GM23338 (cell line): Measurements from ENCODE around the gene VPREB1. TPM values are rescaled to one million over a fixed set of nuclear protein-coding genes. Genes with fewer than 3 reads are reported as not detected.

ENCODE experiments used
- ATAC-seq: fragments of 200-7000 bp; cut with Tn5 transposase; 3 replicates; pipeline ENCODE4 v1.9.1; 2020
- DNase-seq: peaks from one replicate; pipeline ENCODE4 v3.0.0-alpha.2; 2015; ENCODE audit warnings: low spot score
- H2AFZ ChIP-seq: fragments of 200-600 bp; sonication (generic); 2 replicates; pipeline ENCODE4 v1.8.0; 2016; ENCODE audit warnings: antibody characterized with exemption, mild to moderate bottlenecking, moderate library complexity
- H3F3A ChIP-seq: fragments of 200-600 bp; sonication (generic); replicated peaks from 2 replicates; pipeline ENCODE4 v1.8.0; 2017; ENCODE audit warnings: antibody characterized with exemption, mixed run types, low read depth
- H3K27ac ChIP-seq: fragments of 200-600 bp; sonication (generic); 2 replicates; pipeline ENCODE4 v1.6.1; 2016; ENCODE audit warnings: low read depth
- H3K27me3 ChIP-seq: fragments of 200-600 bp; sonication (generic); 2 replicates; pipeline ENCODE4 v1.8.0; 2016; ENCODE audit warnings: mild to moderate bottlenecking, mixed run types, moderate library complexity; ENCODE audit not compliant: insufficient read depth
- H3K36me3 ChIP-seq: fragments of 200-600 bp; sonication (generic); 2 replicates; pipeline ENCODE4 v1.8.0; 2016; ENCODE audit warnings: mild to moderate bottlenecking; ENCODE audit not compliant: insufficient read depth
- H3K4me1 ChIP-seq: fragments of 200-600 bp; sonication (generic); 2 replicates; pipeline ENCODE4 v1.8.0; 2016; ENCODE audit warnings: mild to moderate bottlenecking, moderate library complexity; ENCODE audit not compliant: insufficient read depth
- H3K4me2 ChIP-seq: fragments of 200-600 bp; sonication (generic); 2 replicates; pipeline ENCODE4 v1.7.1; 2017; ENCODE audit warnings: mixed run types
- H3K4me3 ChIP-seq: fragments of 200-600 bp; sonication (generic); 2 replicates; pipeline ENCODE4 v1.6.1; 2016; ENCODE audit warnings: mixed run types
- H3K79me2 ChIP-seq: fragments of 200-600 bp; sonication (generic); replicated peaks from 2 replicates; pipeline ENCODE4 v1.8.0; 2017; ENCODE audit warnings: mild to moderate bottlenecking; ENCODE audit not compliant: insufficient read depth
- H3K9me2 ChIP-seq: fragments of 200-600 bp; sonication (generic); 2 replicates; pipeline ENCODE4 v1.8.0; 2017; ENCODE audit not compliant: insufficient read depth
- H4K20me1 ChIP-seq: fragments of 200-600 bp; sonication (generic); replicated peaks from 2 replicates; pipeline ENCODE4 v1.8.0; 2017; ENCODE audit warnings: mild to moderate bottlenecking; ENCODE audit not compliant: insufficient read depth
- H3K27ac Mint-ChIP-seq: 2 replicates; pipeline ENCODE4 v1.8.0; 2020; ENCODE audit warnings: inconsistent platforms, mild to moderate bottlenecking, moderate library complexity, mixed read lengths
- H3K27me3 Mint-ChIP-seq: 3 replicates; pipeline ENCODE4 v1.8.0; 2022; ENCODE audit warnings: low read depth, mild to moderate bottlenecking, moderate library complexity, mixed read lengths, inconsistent platforms; ENCODE audit not compliant: insufficient read depth, poor library complexity
- H3K36me3 Mint-ChIP-seq: 3 replicates; pipeline ENCODE4 v1.8.0; 2021; ENCODE audit warnings: low read depth, mild to moderate bottlenecking, inconsistent platforms, moderate library complexity, mixed read lengths
- H3K4me1 Mint-ChIP-seq: 3 replicates; pipeline ENCODE4 v1.8.0; 2020; ENCODE audit warnings: mild to moderate bottlenecking, inconsistent platforms, mixed read lengths
- H3K4me3 Mint-ChIP-seq: 3 replicates; pipeline ENCODE4 v1.8.0; 2021; ENCODE audit warnings: moderate library complexity, mild to moderate bottlenecking, inconsistent platforms, mixed read lengths
- H3K9me3 Mint-ChIP-seq: 3 replicates; pipeline ENCODE4 v1.8.0; 2020; ENCODE audit warnings: moderate library complexity, mild to moderate bottlenecking, inconsistent platforms, mixed read lengths
- CREB1 ChIP-seq: fragments of 250-450 bp; sonication (Bioruptor Pico); IDR thresholded peaks from 2 replicates; pipeline ENCODE4 v1.5.0; 2020; ENCODE audit warnings: low read depth, mild to moderate bottlenecking, moderate library complexity
- CTCF ChIP-seq, 2 experiments: fragments of 200-600 bp in 1 of 2; sonication (generic) in 1 of 2; conservative IDR thresholded peaks; 2 replicates each; pipeline versions ENCODE4 v1.5.1 to v1.6.1; 2016 to 2017; ENCODE audit warnings: antibody characterized with exemption in 2 of 2, low read depth in 2 of 2, mild to moderate bottlenecking in 2 of 2, moderate library complexity in 1 of 2
- ETS1 ChIP-seq: IDR thresholded peaks from 2 replicates; pipeline ENCODE4 v1.6.1; 2016; ENCODE audit warnings: antibody characterized with exemption
- EZH2 ChIP-seq: fragments of 200-600 bp; sonication (generic); IDR thresholded peaks from one replicate; pipeline ENCODE4 v1.8.0; 2017; ENCODE audit warnings: antibody characterized with exemption, mild to moderate bottlenecking, low read depth; ENCODE audit not compliant: unreplicated experiment
- NANOG ChIP-seq: IDR thresholded peaks from 2 replicates; pipeline ENCODE4 v1.6.1; 2016; ENCODE audit warnings: antibody characterized with exemption, borderline replicate concordance
- REST ChIP-seq: IDR thresholded peaks from one replicate; pipeline ENCODE4 v1.6.1; 2018; ENCODE audit warnings: antibody characterized with exemption; ENCODE audit not compliant: unreplicated experiment
- STAT1 ChIP-seq: IDR thresholded peaks from one replicate; pipeline ENCODE4 v1.6.1; 2016; ENCODE audit warnings: antibody characterized with exemption; ENCODE audit not compliant: unreplicated experiment
- ZNF331 ChIP-seq: fragments of 250-450 bp; sonication (Bioruptor Pico); IDR thresholded peaks from 2 replicates; pipeline ENCODE4 v1.5.0; 2020; ENCODE audit warnings: low read depth, mild to moderate bottlenecking, moderate library complexity
- polyA plus RNA-seq: library from polyadenylated mRNA; unstranded; fragments of >200 nt; fragmentation: Nextera tagmentation; extraction: Ambion mirVana; gene quantifications from 2 replicates; pipeline ENCODE4 v1.2.1, GENCODE V29; 2016
- total RNA-seq: library from RNA; depleted of rRNA; stranded (reverse); fragments of >200 nt; shearing (Covaris generic); gene quantifications from 2 replicates; pipeline ENCODE4 v1.2.3, GENCODE V29; 2014

VPREB1 gene
- total and polyA plus RNA-seq, 2 experiments from 2014 or later: not detected

GRCh38 chr22:22207845-22208564 lies 36.6 kb upstream of the VPREB1 start:
- H3K4me1 Mint-ChIP-seq: no peaks in the 10 kb centered on the region
- Histone ChIP-seq H3K4me2 (no peak overlapping the region), H3K9me2 (no peaks in the 10 kb centered on the region), H4K20me1 (peaks cover 4% of the 10 kb centered on the region; the same call in 1 of the 2 replicates), H3F3A (no peaks in the 10 kb centered on the region), H3K36me3 (no peaks in the 10 kb centered on the region), H3K4me3 (no peak overlapping the region), H3K27ac (no peak overlapping the region), H3K79me2 (no peaks in the 10 kb centered on the region), H3K4me1 (no peaks in the 10 kb centered on the region), H2AFZ (no peak overlapping the region), H3K27me3 (peaks cover 100% of the 10 kb centered on the region)
- DNase-seq (peak; percentile 87), ATAC-seq (peak; percentile 90)
- no peaks in the 10 kb centered on the region for H3K36me3 Mint-ChIP-seq
- no peak overlapping the region for H3K27ac Mint-ChIP-seq
- H3K9me3 Mint-ChIP-seq: no peaks in the 10 kb centered on the region; the same call in 2 of the 3 replicates
- H3K27me3 Mint-ChIP-seq: peaks cover 94% of the 10 kb centered on the region
- no peak overlapping the region for H3K4me3 Mint-ChIP-seq
- TF ChIP-seq CTCF (conservative IDR thresholded peaks at IDR 0.05; ENCODE audit: low read depth in 2 of 2): peak; percentile 65 to 67
- no peak for TF ChIP-seq ZNF331

GRCh38 chr22:22208652-22209051 lies 35.9 kb upstream of the VPREB1 start:
- no peak for ATAC-seq
- TF ChIP-seq EZH2: no peak
- TF ChIP-seq REST: no peak
- TF ChIP-seq ZNF331: no peak
- TF ChIP-seq CREB1: no peak
- TF ChIP-seq ETS1: no peak
- TF ChIP-seq NANOG: no peak
- TF ChIP-seq STAT1: no peak

More at GRCh38 chr22:22208652-22209051, 35.9 kb upstream of the VPREB1 start:
- H3K79me2 ChIP-seq: no peaks in the 10 kb centered on the region
- no peak overlapping the region for H3K4me2 ChIP-seq
- H4K20me1 ChIP-seq: peaks cover 4% of the 10 kb centered on the region; the same call in 1 of the 2 replicates
- no peak overlapping the region for H3K4me3 Mint-ChIP-seq
- no peaks in the 10 kb centered on the region for H3K4me1 Mint-ChIP-seq
- no peak overlapping the region for H3K27ac Mint-ChIP-seq
- no peaks in the 10 kb centered on the region for H3K4me1 ChIP-seq
- H3K27ac ChIP-seq: no peak overlapping the region
- no peaks in the 10 kb centered on the region for H3F3A ChIP-seq
- no peaks in the 10 kb centered on the region; the same call in 2 of the 3 replicates for H3K9me3 Mint-ChIP-seq
- H3K9me2 ChIP-seq: no peaks in the 10 kb centered on the region
- no peak overlapping the region for H3K4me3 ChIP-seq
- H3K36me3 ChIP-seq: no peaks in the 10 kb centered on the region
- no peaks in the 10 kb centered on the region for H3K36me3 Mint-ChIP-seq
- DNase-seq: no peak
- peaks cover 100% of the 10 kb centered on the region for H3K27me3 ChIP-seq
- peaks cover 94% of the 10 kb centered on the region for H3K27me3 Mint-ChIP-seq
- no peak overlapping the region for H2AFZ ChIP-seq
